Glutamatergic neuron (in vitro differentiated cells): ENCODE data around the gene CLK3. TPM values are rescaled to one million over a fixed set of nuclear protein-coding genes. Genes with fewer than 3 reads are reported as not detected.

ENCODE experiments used
- DNase-seq: peaks from one replicate; pipeline ENCODE4 v3.0.0; 2022
- H3K27ac Mint-ChIP-seq: one replicate; pipeline ENCODE4 v1.8.0; 2020; ENCODE audit warnings: mild to moderate bottlenecking, mixed read lengths, inconsistent platforms; ENCODE audit not compliant: unreplicated experiment
- H3K27me3 Mint-ChIP-seq: one replicate; pipeline ENCODE4 v1.8.0; 2020; ENCODE audit warnings: mild to moderate bottlenecking, moderate library complexity, mixed read lengths, inconsistent platforms; ENCODE audit not compliant: unreplicated experiment
- H3K36me3 Mint-ChIP-seq: one replicate; pipeline ENCODE4 v1.8.0; 2020; ENCODE audit warnings: mild to moderate bottlenecking, mixed read lengths, inconsistent platforms; ENCODE audit not compliant: unreplicated experiment
- H3K4me1 Mint-ChIP-seq: one replicate; pipeline ENCODE4 v1.8.0; 2020; ENCODE audit warnings: mild to moderate bottlenecking, low read depth, mixed read lengths, inconsistent platforms; ENCODE audit not compliant: unreplicated experiment
- H3K4me3 Mint-ChIP-seq: one replicate; pipeline ENCODE4 v1.8.0; 2020; ENCODE audit warnings: mild to moderate bottlenecking, mixed read lengths, inconsistent platforms; ENCODE audit not compliant: unreplicated experiment
- H3K9me3 Mint-ChIP-seq: one replicate; pipeline ENCODE4 v1.8.0; 2020; ENCODE audit warnings: mild to moderate bottlenecking, moderate library complexity, mixed read lengths, inconsistent platforms; ENCODE audit not compliant: unreplicated experiment
- CTCF ChIP-seq: fragments of 200-600 bp; sonication (generic); IDR thresholded peaks from one replicate; pipeline ENCODE4 v1.5.0; 2021; ENCODE audit not compliant: partially characterized antibody, unreplicated experiment
- total RNA-seq: library from RNA; stranded (reverse); fragmentation: NEBNext Ultra II Directional; extraction: Animal tissue kit (Norgen Biotek cat#: 25700); gene quantifications from one replicate; pipeline ENCODE4 v1.2.1, GENCODE V29; 2021; ENCODE audit not compliant: unreplicated experiment

CLK3 gene
- total RNA-seq, 1 donor from 2014 or later: 99.7 TPM

GRCh38 chr15:74631935-74632560, 16.4 kb downstream of the CLK3 start:
- peaks cover 7% of the 10 kb centered on the region for H3K27me3 Mint-ChIP-seq
- H3K4me1 Mint-ChIP-seq: peaks cover 10% of the 10 kb centered on the region
- peak; percentile 86 for DNase-seq
- no peaks in the 10 kb centered on the region for H3K36me3 Mint-ChIP-seq
- peaks cover 6% of the 10 kb centered on the region for H3K9me3 Mint-ChIP-seq
- peak overlapping the region; percentile 63 for H3K27ac Mint-ChIP-seq
- TF ChIP-seq CTCF: peak; percentile 70
- H3K4me3 Mint-ChIP-seq: no peak overlapping the region

DNA sequence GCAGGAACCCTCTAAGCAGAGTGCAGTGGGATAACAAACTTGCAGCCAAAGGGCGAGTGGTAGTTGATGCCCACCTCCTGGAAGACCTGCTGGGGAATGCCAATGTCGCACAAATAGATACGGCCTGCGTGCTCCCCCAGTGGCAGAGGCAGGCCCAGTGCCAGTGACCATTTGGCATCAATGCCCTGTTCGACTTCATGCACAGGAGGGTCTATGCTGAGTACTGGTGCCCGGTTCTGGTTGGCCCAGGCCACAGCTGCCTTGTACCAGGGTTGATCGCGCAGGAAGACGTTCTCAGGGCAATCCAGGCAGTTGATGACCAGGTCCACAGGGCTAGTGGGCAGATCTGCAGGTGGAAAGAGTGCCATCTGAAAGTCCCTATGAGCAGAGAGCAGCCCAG, 17.0 kb downstream of the CLK3 start:
- no peak overlapping the region for H3K4me3 Mint-ChIP-seq
- H3K27ac Mint-ChIP-seq: no peak overlapping the region
- TF ChIP-seq CTCF: no peak
- H3K4me1 Mint-ChIP-seq: peaks cover 10% of the 10 kb centered on the region
- no peaks in the 10 kb centered on the region for H3K36me3 Mint-ChIP-seq
- peaks cover 6% of the 10 kb centered on the region for H3K9me3 Mint-ChIP-seq
- H3K27me3 Mint-ChIP-seq: peaks cover 7% of the 10 kb centered on the region
- DNase-seq: no peak

DNA sequence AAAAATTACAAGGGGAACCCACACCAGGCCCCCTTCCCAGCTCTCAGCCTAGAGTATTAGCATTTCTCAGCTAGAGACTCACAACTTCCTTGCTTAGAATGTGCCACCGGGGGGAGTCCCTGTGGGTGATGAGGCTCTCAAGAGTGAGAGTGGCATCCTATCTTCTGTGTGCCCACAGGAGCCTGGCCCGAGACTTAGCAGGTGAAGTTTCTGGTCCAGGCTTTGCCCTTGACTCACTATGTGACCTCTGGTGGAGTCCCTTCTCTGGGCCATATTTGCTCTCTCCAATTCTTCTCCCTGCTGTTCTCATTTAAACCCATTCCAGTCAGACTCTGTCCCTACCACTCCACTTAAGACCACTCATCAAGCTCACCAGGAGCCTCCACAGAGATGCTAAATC, 18.1 kb downstream of the CLK3 start:
- Mint-ChIP-seq H3K4me3 (no peak overlapping the region), H3K27me3 (peaks cover 7% of the 10 kb centered on the region), H3K4me1 (peaks cover 10% of the 10 kb centered on the region), H3K27ac (no peak overlapping the region), H3K9me3 (peaks cover 6% of the 10 kb centered on the region), H3K36me3 (peaks cover 4% of the 10 kb centered on the region)
- no peak for DNase-seq
- no peak for TF ChIP-seq CTCF

- Mint-ChIP-seq H3K9me3 (peaks cover 6% of the 10 kb centered on the region), H3K4me3 (no peak overlapping the region), H3K27ac (no peak overlapping the region), H3K36me3 (peaks cover 5% of the 10 kb centered on the region), H3K4me1 (peaks cover 10% of the 10 kb centered on the region), H3K27me3 (peaks cover 4% of the 10 kb centered on the region)
- peak; percentile 90 for TF ChIP-seq CTCF
- DNase-seq: peak; percentile 75
Measured at GRCh38 chr15:74635228-74635627, 19.6 kb downstream of the CLK3 start.

- Mint-ChIP-seq H3K27me3 (peaks cover 2% of the 10 kb centered on the region), H3K4me1 (peaks cover under 1% of the 10 kb centered on the region), H3K9me3 (peaks cover 6% of the 10 kb centered on the region), H3K36me3 (peaks cover 5% of the 10 kb centered on the region), H3K4me3 (no peak overlapping the region), H3K27ac (no peak overlapping the region)
- no peak for TF ChIP-seq CTCF
- DNase-seq: no peak
Measured at GRCh38 chr15:74636984-74637383, 21.3 kb downstream of the CLK3 start.
